T-helper 1 cell (primary cell): Measurements from ENCODE around the gene NEIL1.
A peak's percentile ranks its signal among the peaks of the same experiment; 100 is the strongest.
"Not testable (repeated sequence)": the region's sequence is repeated elsewhere in the genome, so short reads cannot be mapped to it uniquely, and the experiment has no call there.

Experiments
- DNase-seq, 5 donors: peaks; one replicate each; pipeline ENCODE4 v3.0.0-alpha.2; 2012 to 2020
- total RNA-seq, 4 donors: gene quantifications; one replicate each; lab custom pipeline; 2026; lab: John Stamatoyannopoulos, UW

NEIL1 gene, protein sequence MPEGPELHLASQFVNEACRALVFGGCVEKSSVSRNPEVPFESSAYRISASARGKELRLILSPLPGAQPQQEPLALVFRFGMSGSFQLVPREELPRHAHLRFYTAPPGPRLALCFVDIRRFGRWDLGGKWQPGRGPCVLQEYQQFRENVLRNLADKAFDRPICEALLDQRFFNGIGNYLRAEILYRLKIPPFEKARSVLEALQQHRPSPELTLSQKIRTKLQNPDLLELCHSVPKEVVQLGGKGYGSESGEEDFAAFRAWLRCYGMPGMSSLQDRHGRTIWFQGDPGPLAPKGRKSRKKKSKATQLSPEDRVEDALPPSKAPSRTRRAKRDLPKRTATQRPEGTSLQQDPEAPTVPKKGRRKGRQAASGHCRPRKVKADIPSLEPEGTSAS
- total RNA-seq, result 17.5 to 26.8 (median 21.0) reads per million in 4 donors

DNA sequence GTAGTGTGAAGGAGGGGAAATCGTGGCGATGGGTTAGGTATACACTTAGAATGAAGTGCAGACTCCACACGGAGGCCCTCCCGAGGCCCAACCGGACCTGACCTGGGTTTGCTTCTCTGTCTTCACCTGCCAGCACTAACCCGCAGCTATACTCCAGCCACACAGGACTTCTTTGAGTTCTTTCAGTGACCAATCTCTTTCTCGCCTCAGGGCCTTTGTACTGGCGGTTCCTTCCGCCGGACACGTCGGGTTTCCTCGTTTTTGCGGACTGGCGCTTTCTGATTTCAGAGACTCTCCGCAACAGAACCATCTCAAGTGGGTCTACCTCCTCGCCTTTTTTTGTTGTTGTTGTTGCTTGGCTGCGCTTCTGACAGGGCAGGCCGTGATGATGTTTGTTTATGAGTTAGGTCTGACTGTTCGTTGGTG, at the start of gene NEIL1:
Gene NEIL1, plus strand, starts transcription at position 244 of the 426 bp plus-strand sequence. CDS start 1,867 bp downstream, outside the sequence.
- DNase-seq, result no peak

DNA sequence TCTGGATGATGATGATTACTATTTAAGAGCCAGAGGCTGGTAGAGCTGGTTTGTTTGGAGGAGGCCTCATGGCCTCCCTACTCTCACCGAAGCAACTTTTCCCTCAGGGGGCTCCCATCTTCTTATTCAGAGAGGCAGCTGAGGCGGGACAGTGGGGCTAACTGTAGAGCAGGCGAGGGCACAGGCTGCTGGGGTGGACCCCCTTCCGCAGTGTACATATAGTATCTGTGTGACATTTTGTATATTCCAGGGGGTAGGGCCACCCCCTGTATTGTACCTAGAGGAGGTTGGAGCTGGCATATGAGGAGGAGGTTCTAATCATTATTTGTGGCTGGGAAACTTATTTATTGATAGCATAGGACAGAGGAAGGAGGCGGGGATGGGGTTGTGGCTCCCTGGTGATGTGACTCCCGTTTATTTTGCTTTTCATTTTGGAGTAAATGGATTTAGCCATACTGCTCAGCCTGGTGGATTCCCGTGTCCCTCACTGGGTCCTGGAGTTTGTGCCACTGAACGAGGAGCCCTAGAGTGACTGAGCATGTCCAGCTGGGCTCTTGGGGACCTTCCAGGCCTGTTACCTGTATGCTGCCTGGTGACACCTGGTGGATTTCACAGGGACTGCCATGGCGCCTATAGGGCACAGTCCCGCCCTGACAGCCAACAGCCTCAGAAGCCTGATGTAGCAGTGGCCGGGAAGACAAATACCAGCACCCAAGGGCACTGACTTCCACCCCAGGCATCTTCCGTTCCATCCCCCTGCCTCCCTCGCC, 48.1 kb upstream of the NEIL1 start:
- not testable (repeated sequence) for DNase-seq

DNA sequence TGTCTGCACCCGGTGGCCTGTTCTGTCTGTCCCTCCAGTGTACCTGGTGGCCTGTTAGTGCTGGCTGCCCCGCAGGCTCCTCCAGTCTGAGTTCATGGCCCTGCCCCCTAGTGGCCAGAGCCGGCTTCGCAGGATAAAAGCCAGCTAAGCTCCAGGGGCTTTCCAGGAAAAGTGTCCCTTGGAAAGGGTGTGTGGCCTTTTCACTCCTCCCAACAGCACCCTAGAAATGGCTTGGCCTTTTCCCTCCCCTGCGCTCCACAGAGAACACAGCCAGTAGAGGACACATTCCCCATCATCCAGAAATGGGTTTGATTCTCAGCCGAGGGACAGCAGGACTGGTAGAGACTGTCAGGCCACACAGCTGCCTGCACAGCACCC, 47.5 kb upstream of the NEIL1 start:
- peak in 4 of 5 donors; percentile 23 to 51 (median 40) for DNase-seq

DNA sequence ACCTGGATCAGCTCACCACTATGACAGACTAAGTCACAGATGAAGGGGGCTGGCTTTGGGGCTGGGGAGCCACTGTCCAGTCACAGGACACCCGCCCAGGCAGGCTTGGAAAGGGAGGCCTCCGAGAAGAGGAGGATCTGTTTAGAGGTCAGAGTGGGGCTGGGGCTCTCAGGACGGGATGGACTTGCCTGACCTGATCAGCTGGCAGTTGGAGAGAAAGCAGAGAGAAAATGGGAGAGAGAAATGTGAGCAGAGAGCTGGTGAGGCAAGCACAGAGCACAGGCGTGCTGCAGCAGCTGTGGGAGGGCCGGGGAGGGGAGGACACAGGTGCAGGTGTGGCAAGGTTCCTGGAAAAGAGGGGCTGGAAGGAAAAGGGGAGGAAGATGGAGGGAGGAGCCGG, 46.8 kb upstream of the NEIL1 start:
- DNase-seq, result not testable (repeated sequence)

DNA sequence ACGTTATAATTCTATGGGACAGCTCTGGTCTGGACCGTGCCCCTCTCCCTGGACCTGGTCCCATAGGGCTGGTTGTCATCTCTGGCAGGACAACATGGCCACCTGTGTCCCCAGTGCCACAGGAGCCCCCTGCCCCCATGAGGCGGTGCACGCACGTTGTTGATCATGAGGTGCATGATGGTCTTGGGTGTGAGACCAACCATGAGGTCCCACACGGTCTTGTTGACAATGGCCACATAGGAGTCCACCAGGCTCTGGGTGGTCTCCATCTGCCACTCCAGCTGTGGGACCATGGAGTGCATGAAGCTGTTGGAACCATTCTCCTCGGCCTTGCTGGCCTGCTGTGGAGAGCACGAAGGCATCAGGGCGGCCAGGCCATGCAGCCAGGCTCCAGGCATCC, 44.5 kb upstream of the NEIL1 start:
- DNase-seq, result no peak

DNA sequence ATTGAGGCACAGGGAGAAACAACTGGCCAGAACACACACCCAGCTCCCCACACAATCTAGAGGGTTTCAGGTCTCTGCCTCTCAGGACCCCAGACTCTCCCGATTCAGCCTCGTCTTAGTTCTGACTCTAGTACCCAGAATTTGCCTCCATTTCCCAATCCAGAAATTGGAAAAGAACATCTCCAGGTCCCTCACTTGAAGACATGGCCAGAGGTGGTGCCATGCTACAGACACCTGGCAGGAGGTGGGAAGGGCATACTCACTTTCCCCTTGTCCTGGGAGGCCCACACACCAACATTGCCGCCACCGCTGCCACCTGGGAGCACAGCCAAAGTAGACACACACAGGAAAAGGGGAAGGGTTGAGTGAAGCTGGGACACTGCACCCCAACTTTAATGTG, 44.1 kb upstream of the NEIL1 start:
- DNase-seq, result not testable (repeated sequence)

DNA sequence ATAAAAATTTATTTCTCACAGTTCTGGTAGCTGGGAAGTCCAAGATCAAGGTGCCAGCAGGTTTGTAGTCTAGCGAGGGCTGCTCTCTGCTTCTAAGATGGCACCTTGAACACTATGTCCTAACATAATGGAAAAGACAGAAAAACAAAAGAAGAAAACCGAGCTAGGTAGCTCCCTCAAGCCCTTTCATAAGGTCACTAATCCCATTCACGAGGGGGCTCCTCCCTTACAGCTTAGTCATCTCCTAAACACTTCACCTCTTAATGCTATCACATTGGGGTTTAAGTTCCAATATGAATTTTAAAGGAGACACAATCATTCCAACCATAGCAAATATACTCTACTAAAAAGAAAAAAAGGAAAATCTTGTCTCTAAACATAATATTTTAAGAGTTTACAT, 40.7 kb upstream of the NEIL1 start:
- no peak for DNase-seq

DNA sequence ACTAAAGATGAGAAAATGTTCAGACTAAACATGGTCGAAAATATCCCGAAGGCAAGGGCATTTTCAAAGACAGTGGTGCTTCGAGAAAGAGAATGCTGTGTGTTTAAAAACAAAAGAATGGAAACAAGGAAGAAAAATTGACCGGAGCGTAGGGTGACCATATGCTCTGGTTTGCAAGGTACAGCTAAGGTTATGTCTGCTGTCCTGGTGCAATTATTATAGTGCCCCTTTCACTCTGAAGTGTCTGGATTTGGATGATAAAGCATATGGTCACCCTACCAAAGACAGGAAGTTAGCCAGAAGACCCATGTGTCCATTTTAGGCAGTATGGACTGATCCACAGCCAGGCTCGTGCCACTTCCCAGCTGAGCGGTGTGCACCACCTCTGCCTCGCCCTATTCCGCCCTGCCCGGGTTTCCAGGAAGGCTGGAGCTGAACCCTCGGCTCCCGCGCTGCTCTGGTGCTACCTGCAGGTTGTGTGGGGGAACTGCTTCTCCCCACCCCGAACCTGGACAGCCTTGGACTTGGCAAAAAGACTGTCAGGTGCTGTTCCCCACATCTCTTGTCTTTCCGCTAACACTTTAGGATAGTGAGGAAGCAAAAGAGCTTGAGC, 39.0 kb upstream of the NEIL1 start:
- peak in 1 of 5 donors; percentile 10 for DNase-seq

DNA sequence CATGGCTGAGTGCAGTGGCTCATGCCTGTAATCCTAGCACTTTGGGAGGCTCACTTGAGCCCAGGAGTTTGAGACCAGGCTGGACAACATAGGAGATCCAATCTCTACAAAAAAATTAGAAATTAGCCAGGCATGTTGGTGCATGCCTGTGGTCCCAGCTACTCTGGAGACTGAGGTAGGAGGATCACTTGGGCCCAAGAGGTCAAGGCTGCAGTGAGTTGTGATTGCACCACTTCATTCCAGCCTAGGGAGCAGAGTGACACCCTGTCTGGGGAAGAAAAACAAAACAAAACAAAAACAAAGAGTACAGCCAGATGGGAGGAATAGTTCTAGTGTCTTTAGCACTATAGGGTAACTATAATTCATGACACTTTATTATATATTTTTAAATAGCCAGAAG, 37.1 kb upstream of the NEIL1 start:
- DNase-seq, result no peak

DNA sequence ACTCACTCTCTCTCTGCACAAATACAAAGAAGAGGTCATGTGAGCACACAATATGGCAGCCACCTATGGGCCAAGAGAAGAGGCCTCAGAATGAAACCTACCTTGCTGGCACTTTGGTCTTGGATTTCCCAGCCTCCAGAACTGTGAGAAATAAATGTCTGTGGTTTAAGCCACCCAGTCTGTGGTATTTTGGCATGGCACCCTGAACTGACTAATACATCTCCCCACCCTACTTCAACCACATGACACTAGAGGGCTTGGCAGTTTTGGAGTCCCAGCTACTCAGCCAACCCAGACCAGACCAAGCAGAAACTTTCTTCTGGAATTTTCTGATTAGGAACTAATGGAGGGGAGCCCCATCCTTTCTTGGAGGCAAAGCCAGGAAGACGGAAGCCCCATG, 34.3 kb upstream of the NEIL1 start:
- DNase-seq, result not testable (repeated sequence)

DNA sequence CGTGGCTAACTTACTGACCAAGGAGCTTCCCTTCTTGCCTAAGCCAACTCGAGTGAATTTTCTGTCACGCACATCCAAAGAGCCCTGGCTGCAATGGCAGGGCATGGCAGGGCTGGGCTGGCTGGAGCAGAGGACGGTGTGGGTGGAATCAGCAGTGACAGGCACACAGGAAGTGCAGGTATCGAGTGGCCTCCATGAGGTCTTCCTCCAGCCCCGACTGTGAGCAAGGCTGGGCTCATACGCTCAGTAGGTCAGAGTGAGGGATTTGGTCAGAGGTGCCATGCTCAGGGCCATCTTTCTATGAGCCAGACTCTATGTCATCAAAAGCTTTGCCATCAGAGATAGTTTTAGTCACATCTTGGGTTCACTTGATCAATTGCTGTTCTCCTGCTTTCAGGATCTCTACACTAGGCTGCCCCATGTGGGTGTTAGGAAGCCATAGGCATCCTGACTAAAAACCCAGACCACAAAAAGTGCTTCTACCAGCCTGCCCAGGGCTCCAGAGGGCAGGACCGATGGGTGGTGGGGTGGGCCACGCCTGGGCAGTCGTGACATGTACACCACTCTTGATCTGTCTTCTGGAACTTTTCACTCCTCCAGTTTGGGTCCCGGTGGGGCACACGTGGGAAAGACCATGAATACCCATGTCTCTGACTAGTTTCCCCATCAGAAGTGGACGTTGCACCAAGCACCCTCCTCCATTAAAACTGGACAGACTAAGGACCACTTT, 33.6 kb upstream of the NEIL1 start:
- no peak for DNase-seq

DNA sequence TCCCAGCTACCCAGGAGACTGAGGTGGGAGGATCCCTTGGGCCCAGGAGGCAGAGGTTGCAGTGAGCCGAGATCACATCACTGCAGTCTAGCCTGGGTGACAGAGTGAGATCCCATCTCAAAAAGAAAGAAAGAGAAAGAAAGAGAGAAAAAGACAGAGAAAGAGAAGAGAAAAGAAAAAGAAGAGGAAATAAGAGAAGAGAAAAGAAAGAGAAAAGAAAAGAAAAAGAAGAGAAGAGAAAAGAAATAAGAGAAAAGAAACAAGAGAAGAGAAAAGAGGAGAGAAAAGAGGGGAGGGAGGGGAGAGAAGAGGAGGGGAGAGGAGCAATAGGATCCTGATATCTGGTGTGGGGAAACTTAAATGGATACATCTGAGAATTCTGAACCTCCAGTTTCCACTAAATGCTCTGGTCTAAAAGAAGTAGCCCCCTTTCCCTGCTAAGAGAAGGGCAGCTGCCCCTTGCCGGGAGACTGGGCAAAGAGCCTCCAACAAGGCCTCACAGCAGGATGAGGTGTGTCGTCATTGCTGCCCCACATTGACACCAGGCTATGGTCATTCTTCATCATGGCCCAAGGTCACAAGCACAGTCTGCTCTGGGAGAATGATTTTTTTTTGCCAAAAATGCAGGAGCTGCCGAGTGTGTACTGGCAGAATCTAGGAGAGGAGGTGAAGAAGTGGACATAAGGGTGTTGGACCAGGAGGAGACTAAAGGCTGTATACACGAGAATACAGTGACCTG, 32.1 kb upstream of the NEIL1 start:
- DNase-seq, result no peak

DNA sequence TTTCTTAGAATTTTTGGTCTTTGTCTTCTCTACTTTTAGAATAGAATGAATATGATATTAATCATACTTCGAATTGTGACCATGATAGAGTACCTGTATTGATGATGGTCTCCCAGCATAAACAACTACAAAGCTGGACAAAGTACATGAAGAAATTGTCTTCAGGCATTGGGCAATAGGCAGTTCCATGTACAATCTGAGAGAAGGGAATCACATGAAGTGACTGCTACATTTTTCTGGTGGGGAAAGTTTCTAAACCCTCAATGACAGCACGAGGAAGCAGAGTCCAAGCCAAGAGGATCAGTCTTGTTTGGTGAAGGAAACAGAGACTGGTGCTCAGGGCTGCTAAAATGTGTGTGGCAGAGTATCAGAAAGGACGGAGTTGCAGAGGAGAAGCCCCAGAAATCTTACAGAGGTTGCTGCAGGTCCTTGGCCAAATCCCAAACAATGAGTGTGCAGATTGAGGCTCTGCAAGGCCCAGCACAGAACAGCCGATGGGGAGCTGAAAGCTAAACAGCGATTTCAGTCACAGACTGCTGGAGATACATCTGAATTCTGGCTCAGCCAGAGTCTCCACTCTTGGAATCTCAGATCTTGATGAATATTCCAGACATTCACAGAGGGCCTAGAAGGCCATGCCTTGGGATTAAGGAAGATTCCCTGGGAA, 27.5 kb upstream of the NEIL1 start:
- DNase-seq, result not testable (repeated sequence)

DNA sequence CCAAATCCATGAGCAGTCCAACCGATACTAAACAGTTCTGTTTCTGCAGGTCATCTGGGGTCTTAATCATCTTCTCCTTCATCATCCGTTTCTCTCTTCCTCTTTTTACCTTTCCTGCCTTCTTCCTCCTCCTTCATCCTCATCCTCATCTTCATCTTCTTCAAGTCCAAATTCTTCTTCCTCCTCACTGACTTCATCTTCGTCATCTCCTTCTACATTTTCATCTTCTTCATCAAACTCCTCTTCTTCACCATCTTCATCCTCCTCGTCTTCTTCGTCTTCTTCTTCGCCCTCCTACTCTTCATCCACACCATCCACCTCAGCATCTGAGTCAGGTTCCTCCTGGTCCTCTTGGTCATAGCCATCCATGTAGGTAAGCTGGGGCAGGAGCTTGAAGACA, 25.1 kb upstream of the NEIL1 start:
- no peak for DNase-seq

DNA sequence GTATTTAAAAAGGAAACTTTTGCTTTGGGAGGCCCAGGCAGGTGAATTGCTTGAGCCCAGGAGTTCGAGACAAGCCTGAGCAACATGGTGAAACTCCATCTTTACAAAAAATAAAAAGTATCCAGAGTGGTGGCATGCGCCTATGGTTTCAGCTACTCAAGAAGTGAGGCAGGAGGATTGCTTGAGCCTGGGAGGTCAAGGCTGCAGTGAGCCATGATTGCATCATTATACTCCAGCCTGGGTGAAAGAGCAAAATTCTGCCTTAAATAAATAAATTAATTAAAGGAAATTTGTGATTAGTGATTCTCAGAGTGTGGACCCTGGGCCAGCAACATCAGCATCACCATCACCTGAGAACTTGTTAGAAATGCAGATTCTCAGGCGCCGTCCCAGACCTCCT, 20.9 kb upstream of the NEIL1 start:
- no peak for DNase-seq

DNA sequence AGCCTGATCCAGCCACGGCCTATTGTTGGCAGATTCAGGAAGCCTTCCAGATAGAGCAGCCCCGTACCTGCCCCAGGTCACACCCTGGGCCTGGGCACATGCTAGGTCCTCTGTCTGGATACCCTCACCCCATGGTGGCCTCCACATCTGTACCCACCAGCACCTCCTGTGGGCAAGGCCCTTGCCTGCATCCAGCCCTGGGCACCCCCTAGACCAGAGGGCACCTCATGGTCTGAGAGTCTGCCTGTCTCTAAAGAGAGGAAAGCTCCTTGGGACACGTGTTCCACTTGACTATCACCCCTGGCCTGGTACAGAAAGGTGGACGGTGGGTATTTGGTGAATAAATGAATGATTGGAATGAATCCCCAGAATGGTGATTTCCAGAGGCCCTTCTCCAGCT, 19.8 kb upstream of the NEIL1 start:
- no peak for DNase-seq

DNA sequence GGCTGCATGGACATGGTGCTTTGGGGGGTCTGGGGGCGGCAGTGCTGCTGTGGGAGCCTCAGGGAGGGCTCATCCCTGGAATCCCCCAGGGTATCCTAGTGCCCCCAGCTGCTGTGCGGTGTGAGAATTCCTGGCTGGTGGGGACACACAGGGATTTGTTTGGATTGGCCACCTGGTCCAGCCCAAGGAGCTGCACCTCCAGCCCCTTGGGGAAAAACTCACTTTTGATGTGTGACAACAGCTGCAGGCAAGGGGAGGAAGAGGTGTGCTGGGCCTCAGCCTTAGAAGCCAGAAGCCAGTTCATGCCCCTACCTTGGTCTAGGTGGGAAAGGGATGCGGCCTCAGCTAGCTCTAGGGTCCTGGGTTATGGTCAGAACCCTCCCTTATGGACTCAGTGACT, 19.3 kb upstream of the NEIL1 start:
- no peak for DNase-seq

DNA sequence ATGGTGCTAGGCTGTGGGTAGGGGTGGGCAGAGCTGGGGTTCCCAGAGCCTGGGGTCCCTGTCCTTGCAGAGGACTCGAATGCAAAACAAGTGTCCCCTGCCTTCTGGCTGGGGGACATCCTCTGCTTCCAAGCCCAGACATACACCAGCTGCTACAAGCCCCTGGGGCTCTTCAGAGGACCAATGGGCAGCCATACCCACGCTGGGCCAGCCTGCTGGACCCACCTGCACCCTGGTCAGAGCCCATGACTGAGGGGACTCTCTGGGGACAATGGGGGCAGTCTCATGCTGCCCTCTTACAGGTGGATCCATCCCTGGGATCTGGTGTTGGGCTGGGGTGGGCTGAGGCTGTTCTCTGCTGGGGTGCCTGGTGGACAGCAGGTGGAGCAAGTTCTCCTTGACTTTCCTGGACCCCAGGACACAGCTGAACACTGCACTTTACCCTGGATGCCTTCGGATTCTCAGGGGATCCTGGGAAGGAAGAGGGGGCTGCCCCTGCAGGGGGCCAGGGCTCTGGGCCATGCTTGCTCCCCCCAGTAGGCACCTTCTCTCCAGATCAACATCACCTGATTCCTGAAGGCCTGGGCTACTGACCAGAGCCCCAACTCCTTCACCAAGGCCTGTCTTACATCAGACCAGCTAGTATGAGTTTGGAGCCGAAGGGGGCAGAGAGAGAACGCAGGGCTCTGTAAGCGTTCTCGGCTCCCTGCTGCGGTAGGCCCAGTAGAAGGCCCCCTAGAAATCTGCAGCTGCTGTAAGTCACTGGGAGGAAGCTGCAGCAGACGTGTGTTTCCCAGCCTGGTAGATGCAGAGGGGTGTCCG, 18.1 kb upstream of the NEIL1 start:
- no peak for DNase-seq

DNA sequence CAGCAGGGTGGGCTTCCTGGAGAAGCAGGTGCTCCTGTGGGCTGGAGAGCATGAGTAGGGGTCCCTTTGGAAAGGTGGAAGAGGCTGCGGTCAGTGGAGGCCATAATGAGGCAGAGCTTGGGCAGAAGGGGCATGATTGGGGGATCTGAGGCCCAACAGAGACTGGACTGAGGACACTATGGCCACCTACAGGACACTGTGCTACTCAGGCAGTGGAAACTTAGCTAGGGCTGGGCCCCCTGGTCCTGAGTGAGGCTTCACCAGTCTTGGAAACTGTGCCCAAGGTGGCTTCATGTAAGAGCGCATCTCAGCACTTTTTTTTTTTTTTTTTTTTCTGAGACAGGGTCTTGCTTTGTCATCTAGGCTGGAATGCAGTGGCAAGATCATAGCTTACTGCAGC, 17.3 kb upstream of the NEIL1 start:
- no peak for DNase-seq

DNA sequence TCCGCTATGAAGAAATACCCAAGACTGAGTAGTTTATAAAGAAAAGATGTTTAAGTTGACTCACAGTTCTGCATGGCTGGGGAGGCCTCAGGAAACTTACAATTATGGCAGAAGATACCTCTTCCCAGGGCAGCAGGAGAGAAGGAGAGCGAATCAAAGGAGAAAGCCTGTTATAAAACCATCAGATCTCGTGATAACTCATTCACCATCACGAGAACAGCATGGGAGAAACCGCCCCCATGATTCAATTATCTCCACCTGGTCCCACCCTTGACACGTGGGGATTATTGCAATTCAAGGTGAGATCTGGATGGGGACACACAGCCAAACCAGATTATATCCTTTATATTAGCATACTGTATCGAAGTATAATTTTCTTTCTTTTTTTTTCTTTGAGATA, 14.7 kb upstream of the NEIL1 start:
- not testable (repeated sequence) for DNase-seq
